GM12873 (cell line): ENCODE measurements around the gene AMN.
A peak's percentile ranks its signal among the peaks of the same experiment; 100 is the strongest.

Experiments
- CTCF ChIP-seq: IDR thresholded peaks from 2 replicates; pipeline ENCODE4 v1.5.1; 2012; ENCODE audit warnings: low read depth, mild to moderate bottlenecking, moderate library complexity, low read length, control low read depth; ENCODE audit not compliant: insufficient read depth; ENCODE audit errors: missing control alignments

AMN gene

GRCh38 chr14:102920998-102921304 is 1.5 kb upstream of the AMN start:
- TF ChIP-seq CTCF, result no peak

- no peak for TF ChIP-seq CTCF
Measured at GRCh38 chr14:102923201-102923924, 900 bp downstream of the AMN start.

DNA sequence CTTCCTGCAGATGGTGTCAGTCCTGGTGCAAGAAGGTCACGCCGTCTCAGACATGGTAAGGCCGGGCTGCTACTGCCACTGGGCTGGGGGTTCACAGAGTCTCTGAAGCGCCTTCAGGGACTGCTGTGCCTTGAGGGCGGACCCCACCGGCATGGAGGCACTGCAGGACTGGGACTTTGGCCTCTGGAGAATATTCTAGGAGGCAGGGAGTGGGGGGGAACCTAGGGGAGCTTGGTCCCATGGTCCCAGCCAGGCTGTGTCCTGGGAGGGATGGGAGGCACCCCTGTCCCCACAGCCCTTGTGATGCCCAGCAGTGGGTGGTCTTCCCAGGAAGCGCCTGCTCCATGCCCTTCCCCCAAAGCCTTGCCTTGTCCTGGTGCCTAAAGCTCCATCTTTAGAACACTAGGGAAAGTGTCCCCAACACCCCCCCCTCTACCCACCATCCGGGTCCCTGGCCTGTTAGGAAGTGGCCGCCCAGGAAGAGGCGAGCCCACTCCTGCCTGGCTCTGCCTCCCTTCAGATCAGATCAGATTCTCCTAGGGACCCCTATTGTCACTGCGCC is 1.5 kb downstream of the AMN start:
- no peak for TF ChIP-seq CTCF

GRCh38 chr14:102924632-102925588 is 2.4 kb downstream of the AMN start:
- TF ChIP-seq CTCF, result peak; percentile 25

DNA sequence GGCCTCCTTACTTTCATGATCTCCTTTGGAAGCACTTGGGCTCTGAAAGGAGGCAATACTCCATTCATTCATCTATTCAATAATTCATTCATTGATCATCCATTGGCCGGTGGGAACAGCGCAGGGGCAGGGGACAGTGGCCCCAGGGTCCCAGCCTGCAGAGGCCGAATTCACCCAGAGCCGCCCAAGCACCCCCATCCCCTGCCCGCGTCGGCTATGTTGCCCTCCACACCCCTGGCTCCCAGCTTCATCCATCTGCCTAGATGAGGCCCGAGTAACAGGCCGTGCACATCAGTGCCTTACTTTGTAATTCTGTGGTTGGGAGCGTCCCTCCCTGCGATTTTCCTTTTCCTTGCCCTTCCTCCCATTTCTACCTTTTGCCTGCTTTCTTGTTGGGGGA is 3.2 kb downstream of the AMN start:
- no peak for TF ChIP-seq CTCF

- TF ChIP-seq CTCF, result no peak
Measured at GRCh38 chr14:102926104-102926503, 3.6 kb downstream of the AMN start.

GRCh38 chr14:102927346-102927877 is 4.9 kb downstream of the AMN start:
- no peak for TF ChIP-seq CTCF
